HepG2 (cell line): ENCODE results near the gene LLGL2. TPM values are rescaled to one million over a fixed set of nuclear protein-coding genes. Genes with fewer than 3 reads are reported as not detected.
A peak's percentile ranks its signal among the peaks of the same experiment; 100 is the strongest.

Experiments used
- ARNT2 ChIP-seq: sonication (generic); formaldehyde crosslinking; IDR thresholded peaks from 2 replicates; pipeline ENCODE4 v1.8.0; 2022; ENCODE audit warnings: mild to moderate bottlenecking, low read depth, missing genetic modification reagents, moderate library complexity
- CCDC6 ChIP-seq: sonication (generic); formaldehyde crosslinking; IDR thresholded peaks from 2 replicates; pipeline ENCODE4 v1.8.1; 2022; ENCODE audit warnings: mild to moderate bottlenecking, missing genetic modification reagents, moderate library complexity
- ELF1 ChIP-seq: sonication (generic); formaldehyde crosslinking; IDR thresholded peaks from 2 replicates; pipeline ENCODE4 v1.4.0; 2020; ENCODE audit warnings: missing genetic modification reagents
- FOXA1 ChIP-seq, 2 experiments: fragments of 450-650 bp in 1 of 2; sonication (generic) in 1 of 2; formaldehyde crosslinking in 1 of 2; IDR thresholded peaks; 2 replicates each; pipeline versions ENCODE4 v1.4.0 to v1.6.1; 2016 to 2020; ENCODE audit warnings: missing genetic modification reagents in 1 of 2
- HNF4A ChIP-seq: sonication (generic); formaldehyde crosslinking; IDR thresholded peaks from 2 replicates; pipeline ENCODE4 v1.4.0; 2020; ENCODE audit warnings: missing genetic modification reagents
- HOXA3 ChIP-seq: sonication (generic); formaldehyde crosslinking; IDR thresholded peaks from 2 replicates; pipeline ENCODE4 v1.5.0; 2020; ENCODE audit warnings: missing genetic modification reagents
- IKZF4 ChIP-seq: sonication (generic); formaldehyde crosslinking; IDR thresholded peaks from 2 replicates; pipeline ENCODE4 v1.5.1; 2020; ENCODE audit warnings: borderline replicate concordance, mild to moderate bottlenecking, low read depth, missing genetic modification reagents; ENCODE audit errors: not compliant biosample characterization
- IKZF5 ChIP-seq: IDR thresholded peaks from 2 replicates; pipeline ENCODE4 v1.6.1; 2018; ENCODE audit warnings: missing genetic modification reagents, mild to moderate bottlenecking, missing compliant biosample characterization
- JUNB ChIP-seq: sonication (generic); formaldehyde crosslinking; IDR thresholded peaks from 2 replicates; pipeline ENCODE4 v1.8.0; 2022; ENCODE audit warnings: missing genetic modification reagents, mild to moderate bottlenecking, borderline replicate concordance
- JUND ChIP-seq: sonication (generic); formaldehyde crosslinking; IDR thresholded peaks from 2 replicates; pipeline ENCODE4 v1.8.0; 2022; ENCODE audit warnings: mild to moderate bottlenecking, missing genetic modification reagents
- NFATC3 ChIP-seq: sonication (generic); formaldehyde crosslinking; IDR thresholded peaks from 2 replicates; pipeline ENCODE4 v1.5.1; 2020; ENCODE audit warnings: mild to moderate bottlenecking, missing genetic modification reagents
- PCBP2 ChIP-seq: fragments of 200-400 bp; formaldehyde crosslinking; optimal IDR thresholded peaks from 2 replicates; pipeline ENCODE3; 2018; ENCODE audit warnings: low read length, low read depth; ENCODE audit not compliant: poor library complexity, severe bottlenecking
- ZGPAT ChIP-seq: IDR thresholded peaks from 2 replicates; pipeline ENCODE4 v1.6.1; 2016; ENCODE audit warnings: mild to moderate bottlenecking
- ZNF256 ChIP-seq: sonication (generic); formaldehyde crosslinking; conservative IDR thresholded peaks from 2 replicates; pipeline ENCODE4 v1.4.0; 2020; ENCODE audit warnings: missing genetic modification reagents
- ZNF382 ChIP-seq: sonication (generic); formaldehyde crosslinking; IDR thresholded peaks from 2 replicates; pipeline ENCODE4 v1.5.0; 2020; ENCODE audit warnings: missing genetic modification reagents, mild to moderate bottlenecking, borderline replicate concordance
- ZNF549 ChIP-seq: sonication (generic); formaldehyde crosslinking; IDR thresholded peaks from 2 replicates; pipeline ENCODE4 v1.5.0; 2020; ENCODE audit warnings: missing genetic modification reagents
- ZNF558 ChIP-seq: sonication (generic); formaldehyde crosslinking; IDR thresholded peaks from 2 replicates; pipeline ENCODE4 v1.9.0; 2022; ENCODE audit warnings: mild to moderate bottlenecking, missing genetic modification reagents, borderline replicate concordance
- ZNF784 ChIP-seq: sonication (generic); formaldehyde crosslinking; IDR thresholded peaks from 2 replicates; pipeline ENCODE4 v1.5.1; 2020; ENCODE audit warnings: missing genetic modification reagents, mild to moderate bottlenecking, borderline replicate concordance
- ZNF83 ChIP-seq: sonication (generic); formaldehyde crosslinking; IDR thresholded peaks from 2 replicates; pipeline ENCODE4 v1.4.0; 2020; ENCODE audit warnings: missing genetic modification reagents, mild to moderate bottlenecking, borderline replicate concordance
- polyA plus RNA-seq, 8 experiments: library from polyadenylated mRNA; depleted of rRNA in 3 of 8; stranded (reverse) in 7 of 8; unstranded in 1 of 8; fragments of >200 nt; fragmentation: Illumina TruSeq in 4 of 8; extraction: Trizol in 4 of 8; gene quantifications; 2 replicates each; pipeline versions ENCODE4 v1.2.1 to v1.2.3, GENCODE V29; 2011 to 2016; ENCODE audit warnings: low read depth in 4 of 8, missing spikeins in 1 of 8, mixed read lengths in 1 of 8; ENCODE audit not compliant: insufficient read depth in 1 of 8
- total RNA-seq, 5 experiments: library from RNA; depleted of rRNA; stranded (reverse); fragments of >200 nt; fragmentation: Illumina TruSeq; extraction: Trizol; gene quantifications; 2 replicates each; pipeline ENCODE4 v1.2.3, GENCODE V29; 2016; ENCODE audit warnings: low read depth in 1 of 5
- TF ChIP-seq, protein P1 (sequence below): sonication (generic); formaldehyde crosslinking; IDR thresholded peaks from 2 replicates; pipeline ENCODE4 v1.4.0; 2020; ENCODE audit warnings: missing genetic modification reagents, mild to moderate bottlenecking, borderline replicate concordance
- TF ChIP-seq, protein P2 (sequence below): sonication (generic); formaldehyde crosslinking; IDR thresholded peaks from 2 replicates; pipeline ENCODE4 v1.4.0; 2020; ENCODE audit warnings: mild to moderate bottlenecking, missing genetic modification reagents, borderline replicate concordance

The LLGL2 gene
- total and polyA plus RNA-seq, 2 of the 13 experiments (the other 11 are each of a cell fraction or from before 2014, with no cell fraction given) = 83.0 to 86.7 TPM

DNA sequence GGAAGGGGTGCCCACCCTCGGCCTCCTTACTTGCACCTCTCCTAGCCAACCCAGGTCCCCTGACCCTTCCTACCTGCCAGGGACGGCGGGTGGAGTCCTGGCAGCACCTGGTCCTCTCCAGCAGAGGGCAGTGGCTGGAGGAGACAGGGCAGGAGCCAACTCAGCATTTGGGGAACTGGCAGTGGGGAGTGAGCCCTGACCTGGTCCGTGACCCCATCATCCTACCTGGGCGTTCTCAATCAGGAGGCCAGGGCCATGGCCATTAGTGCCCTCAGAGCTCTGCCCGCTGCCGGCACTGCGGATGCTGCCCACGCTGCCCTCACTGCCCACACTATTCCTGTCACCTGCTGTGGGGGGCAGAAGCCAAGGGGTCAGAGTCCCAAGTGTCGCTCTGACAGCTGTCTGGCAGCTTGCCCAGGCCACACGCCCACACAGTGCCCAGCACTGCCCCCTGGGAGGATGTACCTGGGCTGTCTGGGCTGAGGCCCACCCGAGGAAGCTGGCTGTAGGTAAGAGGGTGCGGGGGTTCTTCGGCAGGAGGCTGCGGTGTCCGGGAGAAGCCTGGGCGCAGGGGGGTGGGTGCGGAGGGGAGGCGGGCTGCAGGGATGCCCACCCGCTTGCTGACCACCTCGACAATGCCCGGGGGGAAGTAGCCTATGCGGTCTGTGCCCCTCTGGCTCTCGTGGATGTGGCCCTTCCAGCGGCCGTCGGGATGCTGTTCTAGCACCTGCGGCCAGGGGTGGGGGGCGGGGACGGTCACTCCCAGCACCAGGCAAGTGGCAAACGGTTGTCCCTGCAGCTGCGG, 20.9 kb upstream of the LLGL2 start (continued):
- no peak for TF ChIP-seq ZGPAT (CRISPR knock-in tag)
- TF ChIP-seq ZNF549 (CRISPR knock-in tag) = no peak
- TF ChIP-seq ZNF83 (CRISPR knock-in tag) = no peak
- no peak for TF ChIP-seq NFATC3 (CRISPR knock-in tag)
- no peak for TF ChIP-seq ZNF784 (CRISPR knock-in tag)
- no peak for TF ChIP-seq ZNF256 (CRISPR knock-in tag)
- TF ChIP-seq, protein P1, sequence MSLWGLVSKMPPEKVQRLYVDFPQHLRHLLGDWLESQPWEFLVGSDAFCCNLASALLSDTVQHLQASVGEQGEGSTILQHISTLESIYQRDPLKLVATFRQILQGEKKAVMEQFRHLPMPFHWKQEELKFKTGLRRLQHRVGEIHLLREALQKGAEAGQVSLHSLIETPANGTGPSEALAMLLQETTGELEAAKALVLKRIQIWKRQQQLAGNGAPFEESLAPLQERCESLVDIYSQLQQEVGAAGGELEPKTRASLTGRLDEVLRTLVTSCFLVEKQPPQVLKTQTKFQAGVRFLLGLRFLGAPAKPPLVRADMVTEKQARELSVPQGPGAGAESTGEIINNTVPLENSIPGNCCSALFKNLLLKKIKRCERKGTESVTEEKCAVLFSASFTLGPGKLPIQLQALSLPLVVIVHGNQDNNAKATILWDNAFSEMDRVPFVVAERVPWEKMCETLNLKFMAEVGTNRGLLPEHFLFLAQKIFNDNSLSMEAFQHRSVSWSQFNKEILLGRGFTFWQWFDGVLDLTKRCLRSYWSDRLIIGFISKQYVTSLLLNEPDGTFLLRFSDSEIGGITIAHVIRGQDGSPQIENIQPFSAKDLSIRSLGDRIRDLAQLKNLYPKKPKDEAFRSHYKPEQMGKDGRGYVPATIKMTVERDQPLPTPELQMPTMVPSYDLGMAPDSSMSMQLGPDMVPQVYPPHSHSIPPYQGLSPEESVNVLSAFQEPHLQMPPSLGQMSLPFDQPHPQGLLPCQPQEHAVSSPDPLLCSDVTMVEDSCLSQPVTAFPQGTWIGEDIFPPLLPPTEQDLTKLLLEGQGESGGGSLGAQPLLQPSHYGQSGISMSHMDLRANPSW = no peak
- no peak for TF ChIP-seq IKZF4
- no peak for TF ChIP-seq ZNF558
- TF ChIP-seq ARNT2 (CRISPR knock-in tag) = no peak
- peak; percentile 54 for TF ChIP-seq HNF4A (CRISPR knock-in tag)
- TF ChIP-seq, protein P2, sequence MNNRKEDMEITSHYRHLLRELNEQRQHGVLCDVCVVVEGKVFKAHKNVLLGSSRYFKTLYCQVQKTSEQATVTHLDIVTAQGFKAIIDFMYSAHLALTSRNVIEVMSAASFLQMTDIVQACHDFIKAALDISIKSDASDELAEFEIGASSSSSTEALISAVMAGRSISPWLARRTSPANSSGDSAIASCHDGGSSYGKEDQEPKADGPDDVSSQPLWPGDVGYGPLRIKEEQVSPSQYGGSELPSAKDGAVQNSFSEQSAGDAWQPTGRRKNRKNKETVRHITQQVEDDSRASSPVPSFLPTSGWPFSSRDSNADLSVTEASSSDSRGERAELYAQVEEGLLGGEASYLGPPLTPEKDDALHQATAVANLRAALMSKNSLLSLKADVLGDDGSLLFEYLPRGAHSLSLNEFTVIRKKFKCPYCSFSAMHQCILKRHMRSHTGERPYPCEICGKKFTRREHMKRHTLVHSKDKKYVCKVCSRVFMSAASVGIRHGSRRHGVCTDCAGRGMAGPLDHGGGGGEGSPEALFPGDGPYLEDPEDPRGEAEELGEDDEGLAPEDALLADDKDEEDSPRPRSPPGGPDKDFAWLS (CRISPR knock-in tag) = no peak
- no peak for TF ChIP-seq JUND (CRISPR knock-in tag)
- TF ChIP-seq FOXA1 (IDR thresholded peaks at IDR 0.05) = no peak
- TF ChIP-seq FOXA1 (CRISPR knock-in tag; IDR thresholded peaks at IDR 0.05) = no peak
- TF ChIP-seq JUNB (CRISPR knock-in tag) = no peak
- 0 out of 2 replicates have a peak, but pooled peaks have one; percentile 50 for TF ChIP-seq IKZF5
- TF ChIP-seq CCDC6 = no peak
- TF ChIP-seq PCBP2 = no peak
- TF ChIP-seq ZNF382 (CRISPR knock-in tag) = no peak
- TF ChIP-seq ELF1 (CRISPR knock-in tag) = no peak
- peak; percentile 21; the same call in 1 of the 2 replicates for TF ChIP-seq HOXA3 (CRISPR knock-in tag)
